H1 (cell line): ENCODE measurements around the gene CCDC71L. TPM values are rescaled to one million over a fixed set of nuclear protein-coding genes. Genes with fewer than 3 reads are reported as not detected.

Source experiments
- CHD7 ChIP-seq: fragments of 300-600 bp; sonication (generic); IDR thresholded peaks from 2 replicates; pipeline ENCODE4 v1.7.1; 2012; ENCODE audit warnings: low read length, moderate library complexity, mild to moderate bottlenecking, inconsistent platforms; ENCODE audit not compliant: insufficient replicate concordance
- FOSL1 ChIP-seq: IDR thresholded peaks from 2 replicates; pipeline ENCODE4 v1.6.1; 2011; ENCODE audit warnings: mild to moderate bottlenecking, low read depth, low read length, moderate library complexity; ENCODE audit not compliant: insufficient read depth
- SUZ12 ChIP-seq: fragments of 200-600 bp; sonication (generic); IDR thresholded peaks from 2 replicates; pipeline ENCODE4 v1.6.1; 2012; ENCODE audit warnings: mild to moderate bottlenecking, inconsistent platforms, low read length, moderate library complexity, mixed read lengths
- polyA plus RNA-seq, 7 experiments: library from polyadenylated mRNA; depleted of rRNA in 3 of 7; stranded (reverse) in 5 of 7; unstranded in 2 of 7; fragments of >200 nt in 5 of 7; fragments of 200-250 nt in 2 of 7; gene quantifications; 1 replicate in 5 of 7; 2 replicates in 1 of 7; 4 replicates in 1 of 7; pipeline versions ENCODE4 v1.2.1 to v1.2.3, GENCODE V29; 2011 to 2013; ENCODE audit warnings: missing spikeins in 2 of 7, mixed read lengths in 2 of 7
- total RNA-seq: library from RNA; stranded (reverse); fragmentation: NEBNext Ultra II Directional; extraction: Animal tissue kit (Norgen Biotek cat#: 25700); gene quantifications from 2 replicates; pipeline ENCODE4 v1.2.1, GENCODE V29; 2021

The CCDC71L gene
- total and polyA plus RNA-seq, 2 of the 8 experiments (the other 6 are each of a cell fraction or from before 2014, with no cell fraction given): 12.5 to 16.7 TPM

GRCh38 chr7:106622654-106623314 is 38.2 kb downstream of the CCDC71L start (continued):
- TF ChIP-seq CHD7 (no peak), FOSL1 (no peak), SUZ12 (no peak)
